Measurements from ENCODE around the gene WNT11.

WNT11 gene

DNA sequence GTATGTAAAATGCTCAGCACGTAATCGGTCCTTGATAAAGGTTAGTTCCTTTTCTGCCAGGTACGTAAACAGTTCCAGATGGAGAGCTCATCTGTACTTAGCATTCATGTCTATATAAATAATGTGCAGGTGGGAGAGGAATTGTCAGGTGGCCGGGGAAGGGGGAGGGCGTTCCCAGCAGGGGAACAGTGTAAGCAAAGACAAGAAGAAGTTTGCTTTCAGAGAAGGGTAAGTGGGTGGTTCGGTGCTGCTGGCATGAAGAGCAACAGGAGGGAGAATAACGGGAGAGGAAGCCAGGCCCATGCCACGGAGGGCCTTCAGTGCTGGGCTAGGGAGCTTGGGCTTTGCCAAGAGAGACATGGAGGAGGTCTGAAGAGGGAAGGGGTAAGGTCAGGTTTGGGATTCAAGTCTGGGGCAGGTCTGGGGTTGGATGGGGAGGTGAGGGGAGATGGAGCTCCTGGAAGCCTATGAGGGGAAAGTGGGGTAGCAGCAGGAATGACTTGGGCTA is 11.4 kb upstream of the WNT11 start:
- DNase-seq, result no peak

DNA sequence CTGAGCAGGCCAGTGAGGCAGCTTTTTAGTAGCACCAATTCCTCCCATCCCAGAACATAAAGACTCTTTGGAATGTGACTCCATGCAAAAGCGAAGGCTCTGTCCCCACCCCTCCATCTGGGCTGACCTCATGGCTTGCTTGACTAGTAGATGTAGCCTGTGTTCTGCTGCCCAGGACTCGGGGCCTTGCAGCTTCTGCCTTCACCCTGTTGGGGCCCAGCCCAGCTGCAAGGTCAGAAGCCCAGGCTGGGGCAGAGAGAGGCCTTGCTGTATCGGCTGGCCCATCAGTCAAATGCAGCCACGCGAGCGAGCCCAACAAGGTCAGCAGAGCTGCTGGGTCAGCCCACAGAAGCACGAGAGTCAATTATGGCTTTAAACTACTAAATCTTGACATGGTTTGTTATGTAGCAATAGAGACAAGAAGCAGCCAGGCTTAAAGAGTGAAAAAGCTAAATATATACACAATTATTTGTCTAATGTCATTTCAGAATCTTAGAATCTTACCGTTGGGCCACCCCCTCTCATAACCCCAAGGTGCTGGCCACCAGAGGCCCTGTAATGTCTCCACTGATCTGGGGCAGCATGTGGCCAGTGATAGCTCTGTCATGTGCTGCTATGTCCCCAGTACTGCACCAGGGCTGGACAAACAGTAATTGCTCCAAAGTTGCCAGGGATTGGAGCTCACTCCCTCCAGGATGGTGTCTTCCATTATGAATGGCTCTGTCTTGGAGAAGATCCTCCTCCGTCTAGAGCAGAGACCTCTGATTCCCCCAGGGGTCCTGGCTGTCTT is 10.4 kb upstream of the WNT11 start:
- DNase-seq, result no peak

DNA sequence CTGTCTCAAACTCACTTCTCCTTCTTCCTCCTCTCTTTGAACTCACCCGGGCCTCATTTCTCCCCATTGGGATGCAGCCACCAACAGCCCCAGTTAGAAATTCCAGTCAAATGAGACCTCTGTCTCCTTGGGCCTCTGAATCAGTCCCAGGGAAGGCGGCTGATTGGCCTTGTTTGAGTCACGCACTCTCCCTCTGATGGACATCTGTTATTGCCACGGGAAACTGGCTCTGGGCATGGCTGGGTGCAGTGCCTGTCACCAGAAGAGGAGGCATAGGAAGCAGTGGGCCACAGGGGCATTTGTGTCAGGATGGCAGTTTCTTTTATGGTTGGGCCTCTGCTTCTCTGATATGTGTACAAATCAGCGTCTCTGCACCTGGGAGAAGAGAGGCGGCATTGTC is 9.6 kb upstream of the WNT11 start:
- no peak for DNase-seq

DNA sequence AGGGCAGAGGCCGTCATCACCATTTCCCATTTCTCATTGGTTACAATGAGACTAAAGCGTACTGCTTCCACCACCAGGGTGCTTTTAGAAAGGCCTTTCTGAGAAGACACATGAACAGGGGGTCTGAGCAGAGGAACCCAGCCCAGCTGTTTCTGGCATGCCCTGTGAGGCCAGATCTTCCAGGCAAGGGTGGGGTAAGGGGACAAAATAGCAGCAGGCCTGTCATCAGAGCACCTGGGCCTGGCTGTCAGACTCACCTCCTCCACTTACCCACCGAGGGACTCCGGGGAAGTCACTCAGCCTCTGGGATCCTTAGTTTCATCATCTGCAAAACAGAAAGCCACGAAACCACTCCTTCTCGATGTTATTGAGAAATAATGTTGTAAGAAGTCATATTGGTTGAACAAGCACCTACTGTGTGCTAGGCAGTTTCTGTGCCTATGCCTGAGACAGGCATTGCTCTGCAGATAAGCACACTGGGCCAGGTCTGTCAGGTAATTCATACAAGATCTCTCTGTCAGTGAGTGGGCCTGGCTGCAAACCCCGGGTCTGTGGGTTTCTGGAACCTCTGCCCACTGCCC is 8.8 kb upstream of the WNT11 start:
- no peak for DNase-seq

DNA sequence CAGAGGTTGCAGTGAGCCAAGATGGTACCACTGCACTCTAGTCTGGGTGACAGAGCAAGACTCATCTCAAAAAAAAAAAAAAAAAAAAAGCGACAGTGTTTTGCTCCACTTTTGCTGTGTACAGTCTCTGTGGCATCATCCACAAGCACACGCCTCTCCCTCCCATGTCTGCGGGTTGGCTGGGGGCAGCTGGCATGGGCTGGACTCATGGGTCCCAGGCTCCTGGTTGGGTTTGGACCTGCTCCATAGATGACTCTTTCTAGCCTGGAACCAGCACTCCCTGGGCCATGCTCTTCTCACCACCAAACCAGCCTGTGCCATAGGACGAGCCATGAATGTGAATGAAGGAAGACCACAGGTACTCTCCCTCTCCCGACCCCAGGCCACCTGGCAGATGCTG is 7.9 kb upstream of the WNT11 start:
- no peak for DNase-seq

DNA sequence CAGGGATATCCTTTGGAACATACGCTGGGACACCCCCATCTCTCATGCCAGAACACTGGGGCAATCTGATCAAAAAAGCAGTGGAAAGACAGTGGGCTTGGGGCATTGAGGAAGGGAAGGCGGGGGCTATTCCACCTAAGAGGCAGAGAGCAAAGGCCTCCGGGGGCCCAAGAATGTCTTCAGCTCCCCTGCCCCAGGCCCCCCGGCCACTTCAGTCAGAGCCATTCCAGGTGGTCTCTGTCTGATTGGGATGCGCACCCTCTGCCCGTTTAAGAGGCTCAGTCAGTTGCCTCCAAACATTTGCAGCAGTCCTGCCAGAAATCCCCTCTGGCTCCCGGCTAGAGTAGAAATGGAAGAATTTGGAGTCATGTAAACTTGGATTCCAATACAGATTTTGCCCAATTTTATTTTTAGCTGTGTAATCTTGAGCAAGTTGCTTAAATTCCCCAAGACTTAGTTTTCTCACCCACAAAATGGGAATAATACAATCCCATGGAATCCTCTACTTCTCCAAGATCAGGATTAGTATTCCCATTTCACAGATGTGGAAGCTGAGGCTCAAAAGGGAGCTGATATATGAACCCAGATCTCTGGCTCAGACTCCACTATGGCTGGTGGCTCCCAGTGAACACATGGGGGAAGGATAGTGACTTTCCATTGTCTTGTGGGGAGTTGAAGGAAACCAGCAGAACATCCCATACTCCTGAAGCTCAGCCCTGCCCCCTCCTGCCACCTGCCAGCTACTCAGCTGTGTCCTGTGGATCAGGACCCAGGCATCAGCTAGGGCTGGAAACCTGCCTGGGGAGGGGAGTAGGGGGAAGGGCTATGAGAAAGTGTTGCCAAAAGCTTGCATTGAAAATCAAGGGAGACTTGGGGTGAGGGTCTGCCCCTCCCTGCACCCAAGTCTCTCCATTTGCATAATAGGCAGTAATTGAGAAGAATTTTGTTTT is 6.1 kb upstream of the WNT11 start:
- no peak for DNase-seq

DNA sequence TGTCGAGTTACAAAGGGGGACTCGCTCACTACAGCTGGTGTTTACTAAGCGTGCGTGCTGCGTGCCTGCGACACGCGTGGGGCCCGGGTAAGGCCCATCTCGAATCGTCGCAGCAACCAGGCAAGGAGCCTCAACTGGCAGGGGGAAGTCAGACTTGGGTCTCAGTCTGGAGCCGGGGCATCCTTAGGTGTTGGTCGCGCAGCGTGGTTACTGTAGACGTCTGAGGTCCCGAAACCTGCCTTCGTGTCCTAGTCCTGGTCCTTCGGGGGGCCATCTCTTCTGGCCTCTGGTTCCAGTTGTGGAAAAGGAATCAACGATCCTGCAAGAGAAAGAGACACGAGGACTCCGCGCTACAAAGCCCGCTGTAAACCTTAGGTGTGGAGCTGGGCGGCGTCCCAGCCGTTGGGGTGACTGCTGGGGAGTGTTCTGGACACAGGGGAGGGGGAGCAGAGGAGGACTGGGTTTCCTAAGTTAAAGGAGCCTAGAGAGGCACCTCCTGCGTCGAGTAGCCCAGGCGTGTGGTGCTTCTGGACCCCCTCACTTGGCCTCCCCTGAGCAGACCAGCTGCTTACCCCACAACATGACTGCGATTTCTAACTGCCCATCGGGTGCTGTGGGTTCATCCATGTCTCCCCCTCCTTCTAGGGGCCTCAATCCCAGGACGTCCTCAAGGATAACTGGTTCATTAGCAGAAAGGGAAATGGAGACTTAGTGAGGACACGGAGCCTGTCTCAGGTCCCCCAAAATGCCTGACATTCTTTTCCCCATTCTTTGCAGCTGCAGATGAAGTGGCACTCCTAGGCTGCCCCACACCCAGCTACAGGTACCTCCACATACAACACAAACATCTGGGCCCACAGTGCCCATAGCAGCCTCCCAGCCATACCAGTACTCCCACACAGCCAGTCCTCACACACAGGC is 4.9 kb upstream of the WNT11 start:
- no peak for DNase-seq

DNA sequence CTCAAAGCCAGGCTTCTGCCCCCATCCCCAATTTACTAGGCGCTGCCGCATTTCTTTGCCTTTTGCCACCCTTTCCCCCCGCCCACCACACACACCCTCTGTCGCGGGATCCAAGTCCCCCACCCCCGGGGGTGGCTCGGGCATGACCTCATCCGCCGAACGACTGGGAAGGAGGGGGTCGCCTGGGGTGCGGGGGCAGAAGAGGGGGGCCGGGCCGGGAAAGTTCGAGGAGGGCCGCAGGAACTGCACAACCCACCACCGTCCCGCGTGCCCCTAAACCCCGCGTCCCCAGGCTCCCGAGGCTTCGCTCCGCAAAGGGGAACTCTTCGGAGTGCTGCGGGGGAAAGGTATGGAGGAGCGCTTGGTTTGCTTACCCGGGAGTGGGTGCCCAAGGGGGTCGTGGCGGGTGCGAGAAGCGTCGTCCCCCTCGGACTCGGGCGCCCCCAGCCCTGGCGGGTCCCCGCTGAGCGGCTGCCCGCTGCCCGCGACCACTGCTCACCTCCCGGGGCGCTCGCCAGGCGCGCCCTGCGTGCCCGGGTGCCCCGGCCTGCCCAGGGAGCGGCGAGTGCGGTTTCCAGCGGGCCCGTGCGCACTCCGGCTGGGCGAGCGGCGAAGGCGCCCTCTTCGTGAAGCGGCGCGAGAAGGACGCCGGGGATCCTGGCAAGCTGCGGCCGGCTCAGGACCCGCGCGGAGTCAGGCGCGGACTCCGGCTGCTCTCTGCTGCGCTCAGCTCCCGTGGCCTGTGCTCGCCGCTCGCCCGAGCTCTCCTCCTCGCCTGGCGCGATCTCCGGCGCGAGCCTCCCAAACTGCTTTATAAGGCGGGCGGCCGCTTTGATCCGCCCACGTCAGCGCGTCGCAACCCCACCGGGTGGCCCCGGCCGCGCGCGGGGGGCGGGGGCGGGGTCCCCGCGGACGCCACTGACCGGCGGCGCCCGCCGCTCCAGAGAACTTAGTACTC is 4.0 kb upstream of the WNT11 start:
- peak; percentile 37 to 40 for DNase-seq

DNA sequence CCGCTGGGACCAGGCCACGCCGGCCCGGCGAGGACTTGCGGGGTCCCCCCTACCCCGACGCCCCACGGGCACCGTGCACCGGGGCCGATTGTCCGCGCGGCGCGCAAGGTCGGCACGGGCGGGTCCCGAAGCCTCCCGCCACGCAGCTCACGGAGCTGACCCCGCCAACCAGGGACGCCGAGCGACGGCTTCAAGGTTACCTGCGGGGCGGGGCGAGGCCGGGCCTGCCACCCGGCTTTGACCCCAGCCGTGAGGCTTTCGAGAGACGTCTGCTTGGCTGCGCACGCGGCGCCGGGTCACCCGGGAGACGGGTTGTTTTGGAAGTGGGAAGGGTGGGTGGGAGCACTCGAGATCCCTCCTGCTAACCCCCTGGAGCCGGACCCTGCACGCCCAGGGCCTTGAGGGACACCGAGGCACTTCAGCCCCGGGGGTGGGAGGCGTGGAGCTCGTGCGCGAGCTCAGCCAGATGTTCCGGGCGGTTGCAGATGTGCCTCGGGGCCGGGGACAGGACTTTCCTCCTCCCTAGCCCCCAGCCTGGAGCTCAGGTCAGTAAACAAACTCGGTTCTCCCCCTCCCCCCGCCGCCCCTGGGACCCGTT is 3.2 kb upstream of the WNT11 start:
- no peak for DNase-seq

DNA sequence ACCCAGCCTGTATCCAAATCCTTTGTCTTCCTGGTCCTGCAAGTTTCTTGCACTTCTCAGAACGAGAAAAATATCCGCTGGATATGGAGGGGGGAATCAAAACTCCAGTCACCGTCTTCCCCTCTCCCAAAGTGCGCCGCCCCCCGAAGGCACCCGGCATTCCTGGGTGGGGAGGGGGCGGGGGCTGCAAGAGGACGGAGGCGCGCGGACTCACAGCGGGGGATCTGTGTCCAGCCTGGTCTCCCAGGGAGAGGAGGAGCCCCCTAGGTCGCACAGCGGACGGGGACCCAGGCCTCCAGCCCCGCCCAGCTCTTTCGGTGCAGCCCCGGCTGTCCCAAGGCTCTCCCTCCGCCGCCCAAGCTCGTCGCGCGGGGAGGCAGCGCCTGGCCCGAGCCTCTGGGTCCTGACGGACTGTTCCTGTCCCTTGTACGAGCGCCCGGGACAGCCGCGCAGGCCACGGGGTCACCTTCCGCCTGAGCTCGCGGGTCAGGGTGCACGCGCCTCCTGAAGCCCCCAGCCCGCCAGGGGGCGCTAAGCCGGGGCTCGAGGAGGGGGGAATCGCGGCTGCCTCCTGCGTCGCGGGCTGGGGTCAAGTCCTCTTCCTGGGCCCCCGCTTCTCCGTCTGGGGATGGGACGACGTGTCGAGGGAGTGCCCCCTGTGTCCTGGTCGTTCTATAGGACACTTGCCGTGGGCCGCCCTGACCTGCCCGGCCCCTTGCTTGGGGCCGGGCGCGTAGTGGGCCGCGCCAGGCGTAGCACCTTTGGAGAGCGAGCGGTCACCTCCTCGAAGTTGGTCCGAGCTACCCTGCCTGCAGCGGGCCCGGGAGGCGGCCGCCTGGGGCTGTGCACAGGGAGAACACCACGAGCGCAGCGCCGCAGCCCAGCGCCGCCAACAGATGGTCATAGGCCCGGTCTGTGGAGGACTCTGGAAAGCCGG is 2.4 kb upstream of the WNT11 start:
- peak; percentile 57 to 58 for DNase-seq

DNA sequence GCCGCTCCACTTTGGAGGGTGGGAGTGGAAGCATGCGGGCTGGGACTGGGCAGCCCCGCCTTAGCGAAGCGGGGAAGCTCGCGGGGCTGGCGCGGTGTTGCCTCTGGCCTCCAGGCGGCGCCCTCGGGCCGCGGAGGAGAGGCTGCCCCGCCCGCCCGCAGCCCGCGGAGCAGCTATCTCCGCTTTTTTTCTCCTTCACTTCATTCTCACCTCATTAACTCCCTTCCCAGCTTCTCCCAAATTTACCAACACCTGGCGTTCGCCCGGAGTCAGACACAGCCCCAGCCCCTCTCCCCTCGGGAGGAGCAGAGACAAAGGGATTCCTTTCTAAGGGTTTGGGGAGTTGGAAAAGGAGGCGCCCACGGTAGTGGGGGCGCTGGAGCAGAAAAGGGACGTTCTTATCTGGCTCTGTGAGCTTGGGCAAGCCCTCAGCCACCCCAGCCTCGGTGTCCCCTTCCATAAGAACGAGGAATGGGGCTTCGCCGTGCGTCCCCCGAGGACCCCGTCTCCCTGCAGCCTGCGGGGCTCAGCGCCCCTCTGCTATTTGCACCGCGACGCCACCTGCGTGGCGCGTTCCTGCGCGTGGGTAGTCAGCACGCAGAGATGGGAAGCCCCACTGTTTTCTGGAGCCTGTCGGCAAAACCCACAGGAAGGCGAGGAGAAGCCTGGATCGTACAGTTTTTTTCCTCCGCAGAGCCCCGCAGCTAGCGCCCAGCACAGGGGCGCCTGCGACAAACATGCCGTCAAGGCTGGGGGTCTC is 1.5 kb upstream of the WNT11 start:
- DNase-seq, result peak; percentile 72 to 75

DNA sequence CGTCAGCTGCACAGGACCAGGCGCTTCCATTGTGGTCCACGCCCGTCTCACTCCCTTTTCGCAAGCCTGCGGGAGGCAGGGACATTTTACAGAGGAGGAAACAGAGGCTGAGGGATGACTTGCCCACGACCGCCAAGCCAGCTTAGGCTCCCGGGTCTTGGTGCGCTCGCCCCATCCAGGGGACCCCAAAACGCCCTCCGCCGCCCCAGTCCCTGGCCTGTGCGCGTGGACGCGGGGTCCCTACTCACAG is 300 bp downstream of the WNT11 start:
- no peak for DNase-seq

DNA sequence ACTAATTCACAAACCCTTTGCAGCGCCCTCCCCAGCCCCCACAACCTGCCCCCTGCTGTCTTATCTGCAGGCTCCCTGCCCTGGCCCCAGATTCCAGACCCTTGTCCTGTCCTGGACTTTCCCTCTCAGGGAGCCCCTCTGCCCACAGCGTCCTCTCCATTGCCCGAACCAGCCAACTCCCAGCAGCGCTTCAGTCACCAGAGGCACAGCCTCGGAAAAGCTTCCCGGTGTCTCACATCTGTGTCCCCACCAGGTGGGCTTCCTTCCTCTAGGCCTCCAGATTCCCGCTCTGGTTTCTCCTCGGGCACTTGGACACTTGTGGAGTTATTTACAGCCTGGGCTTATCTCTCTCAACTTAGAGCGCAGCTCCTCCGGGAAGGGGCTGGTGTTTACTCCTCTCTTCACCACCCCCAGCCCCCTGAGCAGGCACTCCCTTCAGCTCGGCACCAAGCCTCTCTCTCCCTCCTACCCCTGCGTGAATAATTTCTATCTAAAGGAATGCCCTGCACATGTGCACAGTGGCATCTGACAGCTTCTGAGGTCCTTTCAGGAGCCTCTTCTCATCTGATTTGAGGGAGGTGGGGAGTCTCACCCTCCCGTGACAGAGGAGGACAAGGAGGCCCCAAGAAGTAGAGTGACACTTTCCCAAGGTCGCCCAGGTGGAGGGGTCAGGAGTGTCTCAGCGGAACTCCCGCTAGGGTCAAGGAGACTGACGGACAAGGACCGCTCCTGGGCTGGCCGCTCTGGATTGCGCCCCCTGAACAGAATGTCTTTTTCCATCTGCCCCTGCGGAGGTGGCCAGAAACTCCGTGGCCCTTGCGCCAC is 838 bp downstream of the WNT11 start:
- no peak for DNase-seq

DNA sequence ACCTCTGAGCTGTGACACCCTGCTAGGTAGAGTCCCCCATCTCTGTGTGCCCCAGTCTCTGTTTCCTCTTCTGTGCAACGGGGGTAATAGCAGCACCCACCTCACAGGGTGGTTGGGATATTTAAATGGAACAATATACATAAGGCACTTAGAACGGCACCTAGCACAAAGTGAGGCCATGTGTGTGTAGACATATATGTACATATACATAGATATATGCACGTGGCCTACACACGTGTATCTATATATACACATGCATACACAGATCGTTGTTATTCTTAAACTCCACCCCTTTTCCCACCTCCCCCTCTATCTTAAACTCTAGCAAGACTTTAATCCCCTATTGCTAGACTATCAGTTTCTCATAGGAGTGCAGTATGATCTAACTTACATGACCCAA is 2.4 kb downstream of the WNT11 start:
- no peak for DNase-seq

DNA sequence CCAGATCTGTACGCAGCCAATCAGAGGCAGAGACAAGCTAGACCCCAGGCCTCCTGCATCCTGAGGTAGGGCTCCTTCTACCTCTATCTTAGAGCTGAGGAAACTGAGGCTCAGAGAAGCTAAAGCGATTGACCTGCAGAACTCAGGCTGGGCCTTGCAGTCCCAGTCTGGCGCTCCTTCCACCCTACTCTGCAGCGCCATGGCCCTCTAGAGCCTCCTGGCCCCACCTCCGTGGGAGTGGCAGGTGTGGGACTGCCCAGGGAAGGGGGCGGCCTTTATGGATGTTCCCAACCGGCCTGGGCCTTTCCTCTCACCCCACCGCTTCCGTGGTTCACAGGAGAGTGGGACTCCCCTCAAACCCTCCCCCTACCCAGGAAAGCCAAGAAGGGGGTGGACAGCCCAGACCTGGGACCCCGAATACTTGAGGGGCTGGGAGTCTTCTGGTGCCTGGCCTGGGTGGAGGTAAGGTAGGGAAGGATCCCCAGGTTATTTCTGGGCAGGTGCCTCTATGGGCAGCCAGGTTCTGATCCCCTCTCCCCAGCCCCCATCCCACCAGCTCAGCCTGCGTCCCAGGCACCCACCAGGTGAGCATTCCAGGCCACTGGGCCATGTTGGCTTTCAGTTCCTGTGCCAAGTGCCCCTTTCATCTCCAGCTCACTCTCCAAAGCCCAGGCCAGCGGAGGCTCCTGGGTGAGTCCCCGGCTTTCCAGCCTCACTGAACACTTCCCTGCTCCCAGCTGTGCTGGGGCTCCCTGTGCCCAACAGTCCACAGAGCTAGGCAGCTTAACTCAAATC is 3.0 kb downstream of the WNT11 start:
- no peak for DNase-seq

DNA sequence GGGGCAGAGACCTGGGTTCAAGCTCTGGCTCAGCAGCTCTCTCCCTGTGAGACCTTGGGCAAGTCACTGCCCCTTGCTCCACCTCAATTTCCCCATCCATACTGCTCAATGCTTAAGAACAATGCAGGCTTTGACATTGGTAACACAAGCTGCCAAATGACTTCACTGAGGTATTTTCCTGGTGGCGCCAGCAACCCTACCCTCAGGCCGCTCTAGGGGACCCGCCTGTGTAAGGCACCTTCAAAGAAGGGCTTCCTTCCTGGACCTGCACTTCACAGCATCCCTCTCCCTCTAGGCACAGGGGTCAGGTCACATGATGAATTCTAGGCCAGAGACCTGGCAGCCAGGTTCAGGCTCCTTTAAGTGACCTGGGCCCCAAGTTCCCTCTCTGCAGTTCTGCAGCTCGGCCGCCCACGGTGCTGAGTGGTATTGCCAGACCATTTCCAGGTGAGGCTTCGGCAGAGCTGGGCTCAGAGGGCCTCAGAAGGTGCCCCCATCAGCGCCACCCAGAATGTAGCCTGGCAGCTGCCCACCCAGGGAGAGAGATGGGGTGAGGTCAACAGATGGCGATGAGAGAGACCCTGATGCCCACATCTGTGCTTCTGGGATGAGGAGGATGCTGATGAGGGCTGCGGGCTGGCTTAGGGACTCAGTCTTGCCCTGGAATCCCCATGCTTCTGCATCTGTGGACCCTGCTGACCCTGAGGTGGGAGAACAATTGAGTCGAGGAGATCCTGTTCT is 4.5 kb downstream of the WNT11 start:
- no peak for DNase-seq

DNA sequence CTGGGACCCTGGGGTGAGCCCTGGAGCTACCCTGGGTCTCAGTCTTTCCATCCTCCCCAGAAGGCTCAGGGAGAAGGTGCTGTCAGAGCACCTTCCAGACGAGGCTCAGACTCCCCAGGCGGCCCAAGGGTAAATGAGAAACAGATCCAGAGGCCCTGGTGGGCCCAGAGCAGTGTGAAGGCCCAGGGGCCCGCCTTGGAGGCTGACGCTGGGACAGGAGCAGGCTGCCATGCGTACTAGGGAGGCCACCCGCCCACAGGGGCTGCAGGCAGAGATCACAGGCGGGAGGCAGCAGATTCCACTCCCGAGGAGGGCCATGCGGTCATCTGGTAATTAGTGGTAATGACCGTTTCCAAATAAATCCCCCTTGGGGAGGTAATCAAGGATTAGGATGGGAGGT is 5.2 kb downstream of the WNT11 start:
- no peak for DNase-seq

All from Kasumi-1 (cell line).